ENCODE measurements around the gene ACOT11.

ACOT11 gene

GRCh38 chr1:54649921-54650320 is 101.9 kb downstream of the ACOT11 start:
- POLR2A ChIA-PET, result no interaction called here
- CTCF ChIA-PET, result no interaction called here
- peak; percentile 5 for DNase-seq (ENCODE audit: extremely low spot score)
- TF ChIP-seq CTBP1 (IDR thresholded peaks at IDR 0.05; ENCODE audit: borderline replicate concordance), result no peak
- TF ChIP-seq HDGF (IDR thresholded peaks at IDR 0.05; ENCODE audit: borderline replicate concordance), result no peak
- TF ChIP-seq FOXK2 (IDR thresholded peaks at IDR 0.05), result no peak
- no peak for TF ChIP-seq SP1 (IDR thresholded peaks at IDR 0.05)
- no peak for TF ChIP-seq FOXA1 (IDR thresholded peaks at IDR 0.05)
- no peak for TF ChIP-seq NFRKB (IDR thresholded peaks at IDR 0.05)
- TF ChIP-seq PKNOX1 (IDR thresholded peaks at IDR 0.05), result no peak
- TF ChIP-seq ZNF384 (IDR thresholded peaks at IDR 0.05), result no peak
- no peak for TF ChIP-seq ELF4 (IDR thresholded peaks at IDR 0.05)
- no peak for TF ChIP-seq LEF1 (IDR thresholded peaks at IDR 0.05; ENCODE audit: borderline replicate concordance)
- no peak for TF ChIP-seq BHLHE40 (IDR thresholded peaks at IDR 0.05; ENCODE audit: borderline replicate concordance)
- TF ChIP-seq FOXM1 (IDR thresholded peaks at IDR 0.05; ENCODE audit: borderline replicate concordance), result no peak
- no peak for TF ChIP-seq L3MBTL2 (conservative IDR thresholded peaks at IDR 0.05)
- TF ChIP-seq SUZ12 (IDR thresholded peaks at IDR 0.05), result no peak
- no peak for TF ChIP-seq TARDBP (IDR thresholded peaks at IDR 0.05)
- no peak for TF ChIP-seq ARNT (IDR thresholded peaks at IDR 0.05)

- no peak for DNase-seq (ENCODE audit: extremely low spot score)
- CTCF ChIA-PET, result no interaction called here
- TF ChIP-seq NFRKB (IDR thresholded peaks at IDR 0.05), result no peak
- TF ChIP-seq ZNF384 (IDR thresholded peaks at IDR 0.05), result no peak
- no peak for TF ChIP-seq BHLHE40 (IDR thresholded peaks at IDR 0.05; ENCODE audit: borderline replicate concordance)
- TF ChIP-seq FOXK2 (IDR thresholded peaks at IDR 0.05), result no peak
- TF ChIP-seq FOXA1 (IDR thresholded peaks at IDR 0.05), result no peak
- TF ChIP-seq CTBP1 (IDR thresholded peaks at IDR 0.05; ENCODE audit: borderline replicate concordance), result no peak
- no peak for TF ChIP-seq PKNOX1 (IDR thresholded peaks at IDR 0.05)
- no peak for TF ChIP-seq HDGF (IDR thresholded peaks at IDR 0.05; ENCODE audit: borderline replicate concordance)
- POLR2A ChIA-PET, result no interaction called here
Observed at GRCh38 chr1:54650417-54650816, 102.4 kb downstream of the ACOT11 start.

DNA sequence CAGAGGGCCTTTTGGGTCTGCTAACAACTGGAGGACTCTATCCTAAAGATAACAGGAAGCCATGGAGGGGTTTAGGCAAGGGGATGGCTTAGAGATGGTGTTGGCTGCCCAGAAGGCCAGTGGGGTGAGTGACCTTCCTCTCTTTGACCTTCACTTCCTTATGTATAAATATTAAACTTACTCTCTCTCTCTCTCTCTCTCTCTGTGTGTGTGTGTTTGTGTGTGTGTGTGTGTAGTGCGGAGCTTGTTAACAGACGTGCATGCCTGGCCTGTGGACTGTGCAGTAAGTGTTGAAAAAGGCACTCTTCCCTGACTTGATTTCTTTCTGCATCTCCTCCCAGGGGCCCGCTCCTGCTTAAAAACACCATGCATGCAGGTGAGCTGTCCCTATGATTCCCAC is 103.6 kb downstream of the ACOT11 start:
- ChIA-PET POLR2A (no interaction called here), CTCF (no interaction called here)

DNA sequence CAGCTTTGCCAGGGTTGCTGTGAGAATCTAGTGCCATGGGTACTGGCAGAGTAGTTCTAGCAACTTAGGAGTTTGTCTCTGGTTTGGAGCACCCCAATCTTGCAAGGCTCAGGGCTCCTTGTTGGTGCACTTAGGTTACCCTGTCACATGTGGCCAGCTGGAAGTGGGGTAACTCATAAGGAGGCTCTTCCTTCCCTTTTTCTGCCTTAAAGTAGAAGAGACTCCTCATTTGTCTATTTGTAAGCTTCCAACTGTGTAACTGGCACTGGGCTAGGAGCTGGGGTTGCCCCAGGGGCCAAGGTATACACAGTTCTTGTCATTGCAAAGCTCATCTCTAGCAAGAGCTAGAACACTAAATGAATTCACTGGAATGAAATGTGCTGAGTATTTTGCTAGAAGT is 104.1 kb downstream of the ACOT11 start:
- TF ChIP-seq TARDBP (IDR thresholded peaks at IDR 0.05) (no peak), FOXK2 (IDR thresholded peaks at IDR 0.05) (no peak)
- CTCF ChIA-PET, result no interaction called here
- POLR2A ChIA-PET, result no interaction called here
- DNase-seq (ENCODE audit: extremely low spot score), result no peak

More for the DNA sequence above, 103.6 kb downstream of the ACOT11 start:
- no peak for TF ChIP-seq SUZ12 (IDR thresholded peaks at IDR 0.05)
- TF ChIP-seq ELF4 (IDR thresholded peaks at IDR 0.05), result no peak
- no peak for TF ChIP-seq NFRKB (IDR thresholded peaks at IDR 0.05)
- TF ChIP-seq HDGF (IDR thresholded peaks at IDR 0.05; ENCODE audit: borderline replicate concordance), result no peak
- no peak for TF ChIP-seq LEF1 (IDR thresholded peaks at IDR 0.05; ENCODE audit: borderline replicate concordance)
- TF ChIP-seq BHLHE40 (IDR thresholded peaks at IDR 0.05; ENCODE audit: borderline replicate concordance), result no peak
- TF ChIP-seq TARDBP (IDR thresholded peaks at IDR 0.05), result no peak
- TF ChIP-seq FOXM1 (IDR thresholded peaks at IDR 0.05; ENCODE audit: borderline replicate concordance), result no peak
- no peak for TF ChIP-seq FOXK2 (IDR thresholded peaks at IDR 0.05)
- no peak for TF ChIP-seq PKNOX1 (IDR thresholded peaks at IDR 0.05)
- no peak for TF ChIP-seq CTBP1 (IDR thresholded peaks at IDR 0.05; ENCODE audit: borderline replicate concordance)
- TF ChIP-seq FOXA1 (IDR thresholded peaks at IDR 0.05), result no peak
- no peak for TF ChIP-seq ZNF384 (IDR thresholded peaks at IDR 0.05)
- TF ChIP-seq L3MBTL2 (conservative IDR thresholded peaks at IDR 0.05), result no peak
- TF ChIP-seq ARNT (IDR thresholded peaks at IDR 0.05), result no peak
- no peak for TF ChIP-seq SP1 (IDR thresholded peaks at IDR 0.05)
- peak; percentile 4 for DNase-seq (ENCODE audit: extremely low spot score)

DNA sequence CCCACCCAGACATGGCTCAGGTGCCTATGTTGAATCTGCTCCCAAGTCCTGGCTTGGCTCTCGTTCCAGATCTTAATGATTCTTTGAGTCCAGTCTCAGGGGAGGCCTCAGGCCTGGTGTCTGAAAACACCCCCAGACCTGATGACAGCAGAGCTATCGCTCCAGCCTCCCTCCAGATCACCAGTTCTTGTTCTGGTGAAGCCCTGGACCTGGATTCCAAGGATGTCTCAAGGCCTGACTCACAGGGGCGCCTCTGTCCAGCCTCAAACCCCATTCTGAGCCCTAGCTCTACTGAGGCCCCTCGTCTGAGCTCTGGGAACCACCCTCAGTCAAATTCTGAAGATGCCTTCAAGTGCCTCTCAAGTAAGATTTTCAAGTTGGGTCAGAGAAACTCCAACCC is 105.0 kb downstream of the ACOT11 start:
- ChIA-PET POLR2A (no interaction called here), CTCF (no interaction called here)
- TF ChIP-seq PKNOX1 (IDR thresholded peaks at IDR 0.05) (no peak), FOXK2 (IDR thresholded peaks at IDR 0.05) (no peak)
- peak; percentile 6 for DNase-seq (ENCODE audit: extremely low spot score)

DNA sequence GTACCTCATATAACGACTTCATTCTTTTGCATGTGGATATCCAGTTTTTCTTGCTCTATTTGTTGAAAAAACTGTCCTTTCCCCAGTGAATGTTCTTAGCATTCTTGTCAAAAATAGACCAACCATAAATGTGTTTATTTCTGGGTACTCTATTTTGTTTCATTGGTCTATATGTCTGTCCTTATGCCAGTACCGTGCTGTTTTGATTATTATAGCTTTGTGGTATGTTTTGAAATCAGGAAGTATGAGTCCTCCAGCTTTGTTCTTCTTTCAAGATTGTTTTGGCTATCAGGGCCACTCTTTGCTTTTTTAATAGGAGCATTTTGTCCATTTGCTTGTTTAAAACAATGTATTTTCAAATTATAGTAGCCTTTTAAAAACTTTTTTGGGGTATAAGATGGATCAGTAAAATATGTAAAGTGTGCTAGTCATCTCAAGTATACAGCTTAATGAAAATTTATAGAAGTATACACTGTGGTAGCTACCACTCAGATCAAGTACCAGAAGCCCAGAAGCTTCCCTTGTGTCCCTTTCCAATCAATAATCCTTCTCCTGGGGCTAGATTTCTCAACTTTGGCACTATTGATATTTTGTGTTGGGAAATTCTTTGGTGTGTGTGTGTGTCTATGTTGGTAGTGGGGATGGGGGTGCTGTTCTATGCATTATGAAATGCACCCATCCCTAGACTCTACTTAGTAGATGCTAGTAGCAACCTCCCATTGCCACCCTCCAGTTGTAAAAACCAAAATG is 110.3 kb downstream of the ACOT11 start:
- CTCF ChIA-PET, result no interaction called here
- POLR2A ChIA-PET, result no interaction called here
- TF ChIP-seq PKNOX1 (IDR thresholded peaks at IDR 0.05) (no peak), LEF1 (IDR thresholded peaks at IDR 0.05; ENCODE audit: borderline replicate concordance) (no peak), SUZ12 (IDR thresholded peaks at IDR 0.05) (no peak), NFRKB (IDR thresholded peaks at IDR 0.05) (no peak), FOXK2 (IDR thresholded peaks at IDR 0.05) (no peak), ARNT (IDR thresholded peaks at IDR 0.05) (no peak), BHLHE40 (IDR thresholded peaks at IDR 0.05; ENCODE audit: borderline replicate concordance) (no peak), CTBP1 (IDR thresholded peaks at IDR 0.05; ENCODE audit: borderline replicate concordance) (no peak), FOXM1 (IDR thresholded peaks at IDR 0.05; ENCODE audit: borderline replicate concordance) (no peak), ZNF384 (IDR thresholded peaks at IDR 0.05) (no peak), ELF4 (IDR thresholded peaks at IDR 0.05) (no peak), TARDBP (IDR thresholded peaks at IDR 0.05) (no peak), SP1 (IDR thresholded peaks at IDR 0.05) (no peak), FOXA1 (IDR thresholded peaks at IDR 0.05) (no peak), HDGF (IDR thresholded peaks at IDR 0.05; ENCODE audit: borderline replicate concordance) (no peak)
- no peak for DNase-seq (ENCODE audit: extremely low spot score)

Measured in HEK293T (cell line).